ENCODE data around the gene PLXNB2. TPM values are rescaled to one million over a fixed set of nuclear protein-coding genes. Genes with fewer than 3 reads are reported as not detected.

The PLXNB2 gene
- total RNA-seq, 1 experiment from 2014 or later = 227 TPM

DNA sequence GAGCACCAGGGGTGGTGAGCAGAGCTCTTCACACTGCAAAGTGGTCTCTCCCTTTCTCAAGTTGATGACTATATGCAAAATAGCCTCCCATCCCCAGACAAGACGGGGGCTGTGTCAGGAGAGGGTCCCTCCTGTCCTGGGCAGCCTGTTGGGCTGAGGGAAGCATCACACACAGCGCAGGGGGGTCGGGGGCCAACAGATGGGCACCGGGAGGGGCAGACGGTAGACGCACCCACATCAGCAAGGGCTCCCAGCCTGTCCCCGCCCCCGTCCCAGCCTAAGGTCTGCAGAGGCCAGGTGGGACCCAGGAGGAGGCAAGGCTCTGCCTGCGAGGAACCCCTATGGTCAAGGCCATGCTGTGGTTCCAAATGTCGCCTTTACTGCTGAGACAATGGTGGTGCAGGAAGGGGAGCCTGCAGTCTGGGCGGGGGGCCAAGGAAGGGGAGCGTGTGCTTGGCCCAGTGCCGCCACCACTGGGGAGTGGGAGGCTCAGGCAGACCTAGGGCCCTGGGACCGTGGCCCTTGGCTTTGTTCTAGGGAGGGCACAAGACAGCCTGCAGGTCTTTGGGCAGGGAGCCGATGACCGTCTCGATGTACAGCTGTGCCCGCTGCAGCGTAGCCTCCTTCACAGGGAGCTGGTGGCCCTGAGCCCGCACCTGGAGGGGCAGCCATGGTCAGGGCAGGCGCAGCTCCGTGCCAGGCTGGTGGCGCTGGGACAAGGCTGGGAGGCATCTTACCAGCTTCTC is 4.3 kb upstream of the PLXNB2 start:
- no peaks in the 10 kb centered on the region for H3K9me3 ChIP-seq (ENCODE audit: control insufficient read depth, insufficient read depth, low read depth, low read length)
- DNase-seq (ENCODE audit: low read depth, low spot score) (no peak), ATAC-seq (no peak)
- H3K27ac ChIP-seq (ENCODE audit: low read length) = no peak overlapping the region
- H3K4me1 ChIP-seq (ENCODE audit: control insufficient read depth, insufficient read depth, low read length) = peaks cover 29% of the 10 kb centered on the region
- ChIA-PET POLR2A (no interaction called here), CTCF (no interaction called here)
- no peak for TF ChIP-seq POLR2AphosphoS5 (IDR thresholded peaks at IDR 0.05; ENCODE audit: low read depth, low read length)
- no peaks in the 10 kb centered on the region for H3K27me3 ChIP-seq (ENCODE audit: control insufficient read depth, insufficient read depth, low read length)
- intact Hi-C loops (cut with micrococcal nuclease; ENCODE audit: unreplicated experiment) (no loop called here), in situ Hi-C loops (cut with HindIII; ENCODE audit: low pct_unique_long_range_greater_than_20kb, low sequenced_read_pairs) (no loop called here)
- H3K36me3 ChIP-seq (ENCODE audit: control insufficient read depth, insufficient read depth, low read length) = no peaks in the 10 kb centered on the region; the same call in 1 of the 2 replicates
- no TSS peak for BruUV-seq (replicated peaks)
- no peak overlapping the region for H3K4me3 ChIP-seq (ENCODE audit: low read depth in 2 of 2, low read length in 2 of 2)

DNA sequence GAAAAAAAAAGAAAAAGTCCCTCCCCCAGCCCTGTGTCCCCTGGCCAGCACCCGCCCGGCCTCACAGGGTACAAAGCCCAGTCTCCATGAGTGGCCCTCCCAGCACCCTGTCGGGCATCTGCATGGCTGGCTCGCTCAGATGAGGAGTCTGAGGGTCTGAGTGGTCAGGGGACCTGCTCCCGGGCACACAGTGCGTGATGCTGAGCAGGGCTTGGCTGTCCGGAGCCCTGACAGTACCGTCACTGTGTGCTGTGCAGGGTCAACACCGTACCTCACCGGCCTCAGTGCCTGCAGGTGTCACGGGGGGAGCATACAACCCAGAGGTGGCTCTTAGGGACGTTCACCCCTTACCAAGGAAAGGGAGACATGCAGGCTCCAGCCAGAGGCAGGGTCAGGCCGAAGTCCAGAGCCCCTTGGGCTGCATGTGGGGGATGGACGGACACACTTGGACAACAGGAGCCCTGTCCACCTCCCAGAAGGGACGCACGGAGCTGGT is 3.6 kb upstream of the PLXNB2 start:
- TF ChIP-seq SIN3A (IDR thresholded peaks at IDR 0.05; ENCODE audit: borderline replicate concordance, insufficient read depth, low read depth, low read length) = no peak
- TF ChIP-seq POLR2AphosphoS5 (IDR thresholded peaks at IDR 0.05; ENCODE audit: low read depth, low read length) = no peak
- TF ChIP-seq TCF7L2 (IDR thresholded peaks at IDR 0.05; ENCODE audit: low read depth, low read length) = no peak
- TF ChIP-seq, protein P1, sequence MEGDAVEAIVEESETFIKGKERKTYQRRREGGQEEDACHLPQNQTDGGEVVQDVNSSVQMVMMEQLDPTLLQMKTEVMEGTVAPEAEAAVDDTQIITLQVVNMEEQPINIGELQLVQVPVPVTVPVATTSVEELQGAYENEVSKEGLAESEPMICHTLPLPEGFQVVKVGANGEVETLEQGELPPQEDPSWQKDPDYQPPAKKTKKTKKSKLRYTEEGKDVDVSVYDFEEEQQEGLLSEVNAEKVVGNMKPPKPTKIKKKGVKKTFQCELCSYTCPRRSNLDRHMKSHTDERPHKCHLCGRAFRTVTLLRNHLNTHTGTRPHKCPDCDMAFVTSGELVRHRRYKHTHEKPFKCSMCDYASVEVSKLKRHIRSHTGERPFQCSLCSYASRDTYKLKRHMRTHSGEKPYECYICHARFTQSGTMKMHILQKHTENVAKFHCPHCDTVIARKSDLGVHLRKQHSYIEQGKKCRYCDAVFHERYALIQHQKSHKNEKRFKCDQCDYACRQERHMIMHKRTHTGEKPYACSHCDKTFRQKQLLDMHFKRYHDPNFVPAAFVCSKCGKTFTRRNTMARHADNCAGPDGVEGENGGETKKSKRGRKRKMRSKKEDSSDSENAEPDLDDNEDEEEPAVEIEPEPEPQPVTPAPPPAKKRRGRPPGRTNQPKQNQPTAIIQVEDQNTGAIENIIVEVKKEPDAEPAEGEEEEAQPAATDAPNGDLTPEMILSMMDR (IDR thresholded peaks at IDR 0.05) = no peak
- TF ChIP-seq, protein P2, sequence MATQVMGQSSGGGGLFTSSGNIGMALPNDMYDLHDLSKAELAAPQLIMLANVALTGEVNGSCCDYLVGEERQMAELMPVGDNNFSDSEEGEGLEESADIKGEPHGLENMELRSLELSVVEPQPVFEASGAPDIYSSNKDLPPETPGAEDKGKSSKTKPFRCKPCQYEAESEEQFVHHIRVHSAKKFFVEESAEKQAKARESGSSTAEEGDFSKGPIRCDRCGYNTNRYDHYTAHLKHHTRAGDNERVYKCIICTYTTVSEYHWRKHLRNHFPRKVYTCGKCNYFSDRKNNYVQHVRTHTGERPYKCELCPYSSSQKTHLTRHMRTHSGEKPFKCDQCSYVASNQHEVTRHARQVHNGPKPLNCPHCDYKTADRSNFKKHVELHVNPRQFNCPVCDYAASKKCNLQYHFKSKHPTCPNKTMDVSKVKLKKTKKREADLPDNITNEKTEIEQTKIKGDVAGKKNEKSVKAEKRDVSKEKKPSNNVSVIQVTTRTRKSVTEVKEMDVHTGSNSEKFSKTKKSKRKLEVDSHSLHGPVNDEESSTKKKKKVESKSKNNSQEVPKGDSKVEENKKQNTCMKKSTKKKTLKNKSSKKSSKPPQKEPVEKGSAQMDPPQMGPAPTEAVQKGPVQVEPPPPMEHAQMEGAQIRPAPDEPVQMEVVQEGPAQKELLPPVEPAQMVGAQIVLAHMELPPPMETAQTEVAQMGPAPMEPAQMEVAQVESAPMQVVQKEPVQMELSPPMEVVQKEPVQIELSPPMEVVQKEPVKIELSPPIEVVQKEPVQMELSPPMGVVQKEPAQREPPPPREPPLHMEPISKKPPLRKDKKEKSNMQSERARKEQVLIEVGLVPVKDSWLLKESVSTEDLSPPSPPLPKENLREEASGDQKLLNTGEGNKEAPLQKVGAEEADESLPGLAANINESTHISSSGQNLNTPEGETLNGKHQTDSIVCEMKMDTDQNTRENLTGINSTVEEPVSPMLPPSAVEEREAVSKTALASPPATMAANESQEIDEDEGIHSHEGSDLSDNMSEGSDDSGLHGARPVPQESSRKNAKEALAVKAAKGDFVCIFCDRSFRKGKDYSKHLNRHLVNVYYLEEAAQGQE (IDR thresholded peaks at IDR 0.05; ENCODE audit: insufficient read depth in 1 of 2, low read depth in 2 of 2, low read length in 1 of 2) = no peak
- DNase-seq (ENCODE audit: low read depth, low spot score) (no peak), ATAC-seq (no peak)
- intact Hi-C loops (cut with micrococcal nuclease; ENCODE audit: unreplicated experiment) (no loop called here), in situ Hi-C loops (cut with HindIII; ENCODE audit: low pct_unique_long_range_greater_than_20kb, low sequenced_read_pairs) (no loop called here)
- no TSS peak for BruUV-seq (replicated peaks)
- Histone ChIP-seq H3K4me3 (ENCODE audit: low read depth in 2 of 2, low read length in 2 of 2) (no peak overlapping the region), H3K9me3 (ENCODE audit: control insufficient read depth, insufficient read depth, low read depth, low read length) (no peaks in the 10 kb centered on the region), H3K4me1 (ENCODE audit: control insufficient read depth, insufficient read depth, low read length) (peaks cover 29% of the 10 kb centered on the region), H3K27ac (ENCODE audit: low read length) (no peak overlapping the region), H3K36me3 (ENCODE audit: control insufficient read depth, insufficient read depth, low read length) (no peaks in the 10 kb centered on the region; the same call in 1 of the 2 replicates), H3K27me3 (ENCODE audit: control insufficient read depth, insufficient read depth, low read length) (no peaks in the 10 kb centered on the region)
- ChIA-PET CTCF (no interaction called here), POLR2A (no interaction called here)

DNA sequence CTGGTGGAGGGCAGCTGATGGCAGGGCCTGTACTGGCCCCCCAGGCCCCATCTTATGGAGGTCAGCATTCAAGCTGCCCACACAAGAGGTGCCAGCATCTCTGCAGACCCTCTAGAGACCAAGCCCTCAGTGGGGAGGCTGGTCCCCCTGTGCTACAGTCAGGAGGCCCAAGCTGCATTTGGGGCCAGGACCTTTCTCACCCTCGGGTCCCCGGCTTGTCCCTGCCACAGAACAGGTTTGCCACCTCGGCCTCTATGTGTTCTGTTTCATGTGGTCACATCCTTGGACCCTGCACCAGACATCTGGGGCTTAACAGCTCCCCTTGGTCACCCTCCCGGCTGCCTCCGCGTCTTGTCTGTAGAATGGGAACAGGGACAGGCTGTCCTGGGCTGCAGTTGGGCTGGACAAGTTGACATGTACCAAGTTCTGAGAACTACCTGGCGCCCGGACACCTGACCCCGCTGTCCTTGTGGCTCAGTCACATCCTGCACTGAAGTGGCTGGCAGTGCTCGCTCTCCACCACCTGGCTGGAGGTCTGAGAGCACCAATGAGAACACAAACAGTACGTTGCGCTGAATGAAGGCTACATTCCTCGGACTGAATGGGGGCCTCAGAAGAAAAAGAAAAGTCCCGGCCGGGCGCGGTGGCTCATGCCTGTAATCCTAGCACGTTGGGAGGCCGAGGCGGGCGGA is 2.7 kb upstream of the PLXNB2 start:
- BruUV-seq (replicated peaks) = no TSS peak
- ATAC-seq (no peak), DNase-seq (ENCODE audit: low read depth, low spot score) (no peak)
- ChIA-PET CTCF (no interaction called here), POLR2A (no interaction called here)
- no peak overlapping the region for H3K27ac ChIP-seq (ENCODE audit: low read length)
- no peaks in the 10 kb centered on the region for H3K27me3 ChIP-seq (ENCODE audit: control insufficient read depth, insufficient read depth, low read length)
- no peaks in the 10 kb centered on the region; the same call in 1 of the 2 replicates for H3K36me3 ChIP-seq (ENCODE audit: control insufficient read depth, insufficient read depth, low read length)
- TF ChIP-seq POLR2AphosphoS5 (IDR thresholded peaks at IDR 0.05; ENCODE audit: low read depth, low read length) (no peak), SIN3A (IDR thresholded peaks at IDR 0.05; ENCODE audit: borderline replicate concordance, insufficient read depth, low read depth, low read length) (no peak), TCF7L2 (IDR thresholded peaks at IDR 0.05; ENCODE audit: low read depth, low read length) (no peak)
- TF ChIP-seq, protein P1 (IDR thresholded peaks at IDR 0.05) = no peak
- TF ChIP-seq, protein P2 (IDR thresholded peaks at IDR 0.05; ENCODE audit: insufficient read depth in 1 of 2, low read depth in 2 of 2, low read length in 1 of 2) = no peak
- H3K4me1 ChIP-seq (ENCODE audit: control insufficient read depth, insufficient read depth, low read length) = peaks cover 33% of the 10 kb centered on the region
- no peaks in the 10 kb centered on the region for H3K9me3 ChIP-seq (ENCODE audit: control insufficient read depth, insufficient read depth, low read depth, low read length)
- in situ Hi-C loops (cut with HindIII; ENCODE audit: low pct_unique_long_range_greater_than_20kb, low sequenced_read_pairs) = no loop called here
- no peak overlapping the region for H3K4me3 ChIP-seq (ENCODE audit: low read depth in 2 of 2, low read length in 2 of 2)
- intact Hi-C loops (cut with micrococcal nuclease; ENCODE audit: unreplicated experiment) = no loop called here

Measured in Panc1 (cell line).